Measurements from ENCODE around the gene PLAC1.

DNA sequence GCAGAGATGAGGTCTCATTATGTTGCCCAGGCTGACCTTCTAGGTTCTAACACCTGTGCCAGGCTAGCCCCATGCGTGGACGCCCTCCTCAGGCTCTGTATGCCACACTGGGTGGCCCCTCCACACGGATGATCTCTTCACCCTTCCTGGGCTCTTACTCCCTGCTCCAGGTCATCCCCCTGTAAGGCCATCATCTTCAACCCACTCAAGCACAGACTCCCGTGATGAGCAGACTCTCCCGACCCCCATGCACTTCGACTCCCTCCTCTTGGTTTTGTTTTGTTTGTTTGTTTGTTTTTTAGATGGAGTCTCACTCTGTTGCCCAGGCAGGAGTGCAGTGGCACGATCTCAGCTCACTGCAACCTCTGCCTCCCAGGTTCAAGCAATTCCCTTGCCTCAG, 127.4 kb downstream of the PLAC1 start:
- TF ChIP-seq JUNB (IDR thresholded peaks at IDR 0.05; ENCODE audit: unreplicated experiment) (no peak), EZH2phosphoT487 (IDR thresholded peaks at IDR 0.05; ENCODE audit: unreplicated experiment) (no peak), POLR2AphosphoS5 (IDR thresholded peaks at IDR 0.05; ENCODE audit: low read depth) (no peak), REST (IDR thresholded peaks at IDR 0.05; ENCODE audit: unreplicated experiment) (no peak), EZH2 (IDR thresholded peaks at IDR 0.05; ENCODE audit: low read depth, unreplicated experiment) (no peak)
- TF ChIP-seq, protein P1, sequence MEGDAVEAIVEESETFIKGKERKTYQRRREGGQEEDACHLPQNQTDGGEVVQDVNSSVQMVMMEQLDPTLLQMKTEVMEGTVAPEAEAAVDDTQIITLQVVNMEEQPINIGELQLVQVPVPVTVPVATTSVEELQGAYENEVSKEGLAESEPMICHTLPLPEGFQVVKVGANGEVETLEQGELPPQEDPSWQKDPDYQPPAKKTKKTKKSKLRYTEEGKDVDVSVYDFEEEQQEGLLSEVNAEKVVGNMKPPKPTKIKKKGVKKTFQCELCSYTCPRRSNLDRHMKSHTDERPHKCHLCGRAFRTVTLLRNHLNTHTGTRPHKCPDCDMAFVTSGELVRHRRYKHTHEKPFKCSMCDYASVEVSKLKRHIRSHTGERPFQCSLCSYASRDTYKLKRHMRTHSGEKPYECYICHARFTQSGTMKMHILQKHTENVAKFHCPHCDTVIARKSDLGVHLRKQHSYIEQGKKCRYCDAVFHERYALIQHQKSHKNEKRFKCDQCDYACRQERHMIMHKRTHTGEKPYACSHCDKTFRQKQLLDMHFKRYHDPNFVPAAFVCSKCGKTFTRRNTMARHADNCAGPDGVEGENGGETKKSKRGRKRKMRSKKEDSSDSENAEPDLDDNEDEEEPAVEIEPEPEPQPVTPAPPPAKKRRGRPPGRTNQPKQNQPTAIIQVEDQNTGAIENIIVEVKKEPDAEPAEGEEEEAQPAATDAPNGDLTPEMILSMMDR (conservative IDR thresholded peaks at IDR 0.05; ENCODE audit: low read depth in 2 of 2) = no peak
